Measurements from ENCODE around the gene SELP. TPM values are rescaled to one million over a fixed set of nuclear protein-coding genes. Genes with fewer than 3 reads are reported as not detected.
A peak's percentile ranks its signal among the peaks of the same experiment; 100 is the strongest.

Gene SELP
- total and polyA plus RNA-seq, 4 experiments from 2014 or later: 1.4 to 2.2 (median 1.9) TPM; not detected in 1

DNA sequence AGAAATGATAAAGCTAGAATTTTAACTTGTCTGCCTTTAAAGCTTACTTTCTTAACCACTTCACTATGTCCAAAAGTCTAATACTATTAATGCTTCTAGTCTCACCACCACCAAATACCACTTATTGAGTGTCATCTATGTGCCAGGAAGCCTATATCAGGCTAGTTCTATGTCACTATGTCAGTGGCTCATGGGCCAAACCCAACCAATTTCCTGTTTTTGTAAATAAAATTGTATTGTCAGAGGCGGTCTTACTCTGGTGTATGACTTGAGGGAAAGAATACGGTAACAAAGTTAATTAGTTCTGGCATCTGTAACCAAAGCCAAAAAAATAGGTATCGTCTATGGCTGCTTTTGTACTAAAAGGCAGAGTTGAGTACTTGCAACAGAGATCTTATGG, 58.5 kb downstream of the SELP start:
- Histone ChIP-seq H3K4me1 (ENCODE audit: insufficient read depth, low read length) (peaks cover 21% of the 10 kb centered on the region), H3K4me3 (ENCODE audit: low read length in 2 of 2) (no peak overlapping the region), H3K27me3 (ENCODE audit: insufficient read depth, low read length) (no peaks in the 10 kb centered on the region), H3K9me3 (ENCODE audit: control insufficient read depth in 1 of 2, low read length in 2 of 2) (no peaks in the 10 kb centered on the region), H3K27ac (ENCODE audit: low read depth, low read length) (no peak overlapping the region), H3K36me3 (ENCODE audit: insufficient read depth, low read length) (no peaks in the 10 kb centered on the region)
- POLR2A ChIA-PET (ENCODE audit: partially characterized antibody): interaction anchor here (1.2 kb wide), 1 partner anchor 14 kb away, joined by 3 read pairs; the partner anchor contains the start of gene F5
- Mint-ChIP-seq H3K4me3 (peak overlapping the region in 3 of 8 donors; percentile 0 to 29 (median 22)), H3K36me3 (no peaks in the 10 kb centered on the region), H3K4me1 (peaks cover 0 to 18% (median 15%) of the 10 kb centered on the region in 4 donors), H3K9me3 (no peaks in the 10 kb centered on the region), H3K27me3 (no peaks in the 10 kb centered on the region), H3K27ac (peak overlapping the region in 4 of 7 donors; percentile 44 to 98 (median 87))
- DNase-seq: peak in 2 of 5 donors; percentile 42 to 56
- CTCF ChIA-PET (ENCODE audit: partially characterized antibody): interaction anchor here (1.0 kb wide), 2 partner anchors 15 to 20 kb away, joined by 3 read pairs; partner anchors contain the start of gene F5
- intact Hi-C loops (cut with micrococcal nuclease): no loop called here

DNA sequence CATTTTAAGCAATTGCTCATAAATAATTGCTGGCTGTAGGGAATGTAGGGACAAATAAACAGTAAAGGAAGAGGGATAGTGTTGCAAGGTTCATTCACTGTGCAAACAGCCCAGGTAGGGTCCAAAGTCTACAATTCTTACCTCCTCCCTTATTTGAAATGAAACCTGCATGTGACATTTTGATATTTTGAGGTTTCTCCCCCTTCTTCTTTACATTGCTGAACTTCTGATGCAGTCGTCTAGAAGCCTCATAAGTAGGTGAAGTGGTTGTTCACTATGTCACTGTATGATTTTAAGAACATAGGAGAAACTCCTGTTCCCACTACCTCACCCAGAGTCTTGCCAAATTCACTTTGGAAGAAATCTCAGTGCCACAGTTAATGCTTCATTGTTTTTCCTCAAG, 59.8 kb downstream of the SELP start:
- ChIA-PET CTCF (ENCODE audit: partially characterized antibody) (interaction anchor here (2.2 to 2.7 kb wide), 2 partner anchors 16 to 32 kb away, joined by 7 to 8 read pairs; partner anchors contain the start of gene F5), POLR2A (ENCODE audit: partially characterized antibody) (no interaction called here)
- intact Hi-C loops (cut with micrococcal nuclease): no loop called here
- DNase-seq: no peak
- H3K4me3 ChIP-seq (ENCODE audit: low read length in 2 of 2): no peak overlapping the region
- Mint-ChIP-seq H3K4me3 (no peak overlapping the region), H3K27ac (no peak overlapping the region), H3K9me3 (no peaks in the 10 kb centered on the region), H3K4me1 (peaks cover 8 to 25% (median 17%) of the 10 kb centered on the region in 4 donors), H3K27me3 (no peaks in the 10 kb centered on the region), H3K36me3 (peaks cover 0 to under 1% of the 10 kb centered on the region in 2 donors)
- no peak overlapping the region for H3K27ac ChIP-seq (ENCODE audit: low read depth, low read length)
- no peaks in the 10 kb centered on the region for H3K36me3 ChIP-seq (ENCODE audit: insufficient read depth, low read length)
- H3K4me1 ChIP-seq (ENCODE audit: insufficient read depth, low read length): peaks cover 30% of the 10 kb centered on the region
- no peaks in the 10 kb centered on the region for H3K27me3 ChIP-seq (ENCODE audit: insufficient read depth, low read length)
- H3K9me3 ChIP-seq (ENCODE audit: control insufficient read depth in 1 of 2, low read length in 2 of 2): no peaks in the 10 kb centered on the region

DNA sequence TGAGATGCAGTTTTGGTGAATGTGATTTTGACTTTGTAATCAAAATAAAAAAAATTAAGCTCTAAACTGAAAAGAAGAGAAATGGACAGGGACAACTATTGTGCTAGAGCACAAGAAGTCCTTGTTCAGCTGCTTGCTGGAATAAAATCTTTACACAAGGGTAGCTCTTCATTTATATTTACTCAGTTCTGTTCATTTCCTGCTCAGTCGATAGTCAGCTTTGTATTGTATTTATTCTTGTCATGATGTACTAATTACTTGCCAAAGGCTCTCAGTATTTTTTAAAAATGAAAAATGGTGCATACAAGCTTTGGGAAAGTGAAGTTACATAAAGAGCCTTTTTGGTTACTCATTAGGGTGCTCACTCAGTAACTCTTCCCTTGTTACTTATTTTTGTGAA, 61.4 kb downstream of the SELP start:
- Histone ChIP-seq H3K27ac (ENCODE audit: low read depth, low read length) (no peak overlapping the region), H3K9me3 (ENCODE audit: control insufficient read depth in 1 of 2, low read length in 2 of 2) (no peaks in the 10 kb centered on the region), H3K36me3 (ENCODE audit: insufficient read depth, low read length) (no peaks in the 10 kb centered on the region), H3K4me1 (ENCODE audit: insufficient read depth, low read length) (peaks cover 30% of the 10 kb centered on the region), H3K27me3 (ENCODE audit: insufficient read depth, low read length) (no peaks in the 10 kb centered on the region), H3K4me3 (ENCODE audit: low read length in 2 of 2) (no peak overlapping the region)
- intact Hi-C loops (cut with micrococcal nuclease): no loop called here
- ChIA-PET POLR2A (ENCODE audit: partially characterized antibody) (no interaction called here), CTCF (ENCODE audit: partially characterized antibody) (interaction anchor here (1.2 to 2.7 kb wide), 6 partner anchors 17 to 241 kb away, joined by 3 to 8 read pairs (median 6); partner anchors contain the start of gene F5)
- peaks cover 0 to 11% (median 6%) of the 10 kb centered on the region in 8 donors for H3K9me3 Mint-ChIP-seq
- no peak overlapping the region for H3K4me3 Mint-ChIP-seq
- no peak for DNase-seq
- no peak overlapping the region for H3K27ac Mint-ChIP-seq
- H3K36me3 Mint-ChIP-seq: peaks cover 0 to 5% of the 10 kb centered on the region in 2 donors
- H3K4me1 Mint-ChIP-seq: peaks cover 8 to 25% (median 17%) of the 10 kb centered on the region in 4 donors
- no peaks in the 10 kb centered on the region for H3K27me3 Mint-ChIP-seq

DNA sequence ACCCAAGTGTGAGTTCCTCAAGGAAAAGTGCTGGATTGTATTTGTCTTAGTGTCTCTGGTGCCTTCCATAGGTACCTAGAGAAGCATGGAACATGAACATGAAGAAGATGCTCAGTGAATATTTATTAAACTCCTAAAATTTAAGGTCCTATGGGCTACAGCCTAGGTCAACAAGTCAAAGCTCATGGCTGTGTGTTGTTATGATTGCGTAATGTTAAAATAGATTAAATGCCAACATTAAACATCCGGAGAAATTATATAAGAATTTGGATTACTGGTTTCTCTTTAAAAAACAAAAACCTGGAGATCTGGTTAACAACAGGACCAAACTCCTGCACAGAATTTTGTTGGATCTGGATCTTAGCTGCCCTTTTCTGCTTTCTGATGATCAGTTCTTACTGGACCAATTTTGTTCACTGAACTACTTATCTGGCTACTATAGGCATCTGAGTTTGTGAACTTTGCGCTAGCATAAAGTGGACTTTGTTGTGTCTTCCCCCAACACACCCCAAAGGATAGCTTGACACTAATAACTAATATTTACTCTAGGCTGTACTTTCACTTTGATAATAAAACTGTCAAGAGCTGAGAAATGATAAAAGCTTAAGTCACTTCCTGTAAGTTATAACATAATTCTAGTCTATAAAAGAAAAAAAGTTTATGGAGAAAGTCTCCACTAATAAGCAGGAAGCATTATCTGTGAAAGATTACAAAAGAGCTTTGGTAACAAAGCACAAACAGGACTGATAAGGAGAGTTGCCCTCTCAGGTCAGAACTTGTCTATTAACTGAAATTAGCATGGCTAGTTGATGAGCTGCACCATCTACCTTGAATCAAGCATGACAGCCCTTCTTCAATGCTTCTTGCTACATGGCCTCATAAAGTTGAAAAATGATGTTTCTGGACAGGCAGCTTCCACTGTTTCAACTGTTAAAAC, 64.3 kb downstream of the SELP start:
- H3K9me3 Mint-ChIP-seq: peaks cover 0 to 15% (median 11%) of the 10 kb centered on the region in 8 donors
- H3K27ac ChIP-seq (ENCODE audit: low read depth, low read length): no peak overlapping the region
- peak overlapping the region in 1 of 7 donors; percentile 49 for H3K27ac Mint-ChIP-seq
- H3K4me1 Mint-ChIP-seq: peaks cover 0 to 8% (median 6%) of the 10 kb centered on the region in 4 donors
- H3K36me3 Mint-ChIP-seq: peaks cover 0 to 8% of the 10 kb centered on the region in 2 donors
- H3K9me3 ChIP-seq (ENCODE audit: control insufficient read depth in 1 of 2, low read length in 2 of 2): no peaks in the 10 kb centered on the region
- H3K4me1 ChIP-seq (ENCODE audit: insufficient read depth, low read length): peaks cover 9% of the 10 kb centered on the region
- H3K4me3 ChIP-seq (ENCODE audit: low read length in 2 of 2): no peak overlapping the region
- intact Hi-C loops (cut with micrococcal nuclease): no loop called here
- H3K27me3 Mint-ChIP-seq: no peaks in the 10 kb centered on the region
- H3K27me3 ChIP-seq (ENCODE audit: insufficient read depth, low read length): no peaks in the 10 kb centered on the region
- POLR2A ChIA-PET (ENCODE audit: partially characterized antibody): interaction anchor here (0.7 to 1.3 kb wide), 4 partner anchors 20 to 146 kb away, joined by 3 read pairs; partner anchors contain the start of gene F5
- H3K4me3 Mint-ChIP-seq: peak overlapping the region in 1 of 8 donors; percentile 16
- H3K36me3 ChIP-seq (ENCODE audit: insufficient read depth, low read length): no peaks in the 10 kb centered on the region
- CTCF ChIA-PET (ENCODE audit: partially characterized antibody): interaction anchor here (0.7 to 1.6 kb wide), 5 partner anchors 17 to 1330 kb away, joined by 3 to 7 read pairs (median 3); no protein-coding TSS in a partner anchor
- no peak for DNase-seq

DNA sequence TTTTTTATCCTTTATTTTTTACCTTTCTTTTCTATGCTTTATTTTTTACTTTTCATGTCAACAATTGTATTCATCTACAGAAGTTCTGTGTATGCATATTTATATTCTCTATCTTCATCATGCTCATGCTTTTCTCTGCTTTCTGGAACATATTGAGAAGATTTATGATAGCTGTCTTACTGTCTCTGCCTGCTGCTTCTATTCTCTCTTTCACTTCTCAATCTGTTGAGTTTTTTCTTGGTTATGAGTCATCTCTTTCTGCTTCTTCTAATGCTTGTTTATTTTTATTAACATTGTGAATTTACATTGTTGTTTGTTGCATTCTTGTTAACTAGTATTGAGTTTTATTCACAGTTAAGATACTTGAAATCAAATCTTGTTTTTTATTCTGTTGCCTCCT, 66.3 kb downstream of the SELP start:
- Histone ChIP-seq H3K4me3 (ENCODE audit: low read length in 2 of 2) (no peak overlapping the region), H3K4me1 (ENCODE audit: insufficient read depth, low read length) (peaks cover 9% of the 10 kb centered on the region), H3K9me3 (ENCODE audit: control insufficient read depth in 1 of 2, low read length in 2 of 2) (no peaks in the 10 kb centered on the region), H3K27ac (ENCODE audit: low read depth, low read length) (no peak overlapping the region), H3K27me3 (ENCODE audit: insufficient read depth, low read length) (no peaks in the 10 kb centered on the region), H3K36me3 (ENCODE audit: insufficient read depth, low read length) (no peaks in the 10 kb centered on the region)
- intact Hi-C loops (cut with micrococcal nuclease): no loop called here
- DNase-seq: no peak
- Mint-ChIP-seq H3K27me3 (no peaks in the 10 kb centered on the region), H3K4me3 (no peak overlapping the region), H3K36me3 (peaks cover 0 to 8% of the 10 kb centered on the region in 2 donors), H3K9me3 (peaks cover 0 to 15% (median 11%) of the 10 kb centered on the region in 8 donors), H3K4me1 (peaks cover 0 to 8% (median 6%) of the 10 kb centered on the region in 4 donors), H3K27ac (no peak overlapping the region)
- ChIA-PET POLR2A (ENCODE audit: partially characterized antibody) (no interaction called here), CTCF (ENCODE audit: partially characterized antibody) (interaction anchor here (1.2 kb wide), 1 partner anchor 148 kb away, joined by 3 read pairs; no protein-coding TSS in a partner anchor)

DNA sequence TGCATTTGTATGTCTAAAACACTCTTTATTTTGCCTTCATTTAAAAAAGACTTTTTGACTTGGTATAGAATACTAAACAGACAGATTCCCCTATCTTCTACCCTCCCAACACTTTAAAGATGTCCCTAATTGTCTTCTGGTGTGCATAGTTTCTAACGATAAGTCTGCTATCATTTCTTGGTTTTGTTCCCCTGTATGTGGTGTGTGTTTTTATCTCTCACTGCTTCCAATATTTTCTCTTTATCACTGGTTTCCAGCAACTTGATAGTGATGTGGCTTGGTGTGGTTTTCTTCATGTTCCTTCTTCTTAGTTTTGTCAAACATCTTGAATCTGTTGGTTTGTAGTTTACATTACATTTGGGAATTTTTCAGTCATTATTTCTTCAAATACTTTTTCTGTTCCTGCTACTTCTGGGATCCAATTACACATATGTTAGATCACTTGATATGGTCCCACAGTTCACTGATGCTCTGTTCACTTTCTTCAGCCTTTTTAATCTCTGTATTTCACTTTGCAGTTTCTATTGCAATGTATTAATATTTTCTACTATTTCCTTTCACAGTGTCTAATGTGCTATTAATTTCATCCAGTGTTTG, 66.8 kb downstream of the SELP start:
- Mint-ChIP-seq H3K4me1 (peaks cover 0 to 8% (median 6%) of the 10 kb centered on the region in 4 donors), H3K4me3 (no peak overlapping the region), H3K27ac (no peak overlapping the region), H3K9me3 (peaks cover 0 to 15% (median 11%) of the 10 kb centered on the region in 8 donors), H3K27me3 (no peaks in the 10 kb centered on the region), H3K36me3 (peaks cover 0 to 8% of the 10 kb centered on the region in 2 donors)
- peaks cover 9% of the 10 kb centered on the region for H3K4me1 ChIP-seq (ENCODE audit: insufficient read depth, low read length)
- POLR2A ChIA-PET (ENCODE audit: partially characterized antibody): no interaction called here
- CTCF ChIA-PET (ENCODE audit: partially characterized antibody): no interaction called here
- no peaks in the 10 kb centered on the region for H3K27me3 ChIP-seq (ENCODE audit: insufficient read depth, low read length)
- intact Hi-C loops (cut with micrococcal nuclease): no loop called here
- DNase-seq: no peak
- no peaks in the 10 kb centered on the region for H3K36me3 ChIP-seq (ENCODE audit: insufficient read depth, low read length)
- no peaks in the 10 kb centered on the region for H3K9me3 ChIP-seq (ENCODE audit: control insufficient read depth in 1 of 2, low read length in 2 of 2)
- no peak overlapping the region for H3K27ac ChIP-seq (ENCODE audit: low read depth, low read length)
- no peak overlapping the region for H3K4me3 ChIP-seq (ENCODE audit: low read length in 2 of 2)

DNA sequence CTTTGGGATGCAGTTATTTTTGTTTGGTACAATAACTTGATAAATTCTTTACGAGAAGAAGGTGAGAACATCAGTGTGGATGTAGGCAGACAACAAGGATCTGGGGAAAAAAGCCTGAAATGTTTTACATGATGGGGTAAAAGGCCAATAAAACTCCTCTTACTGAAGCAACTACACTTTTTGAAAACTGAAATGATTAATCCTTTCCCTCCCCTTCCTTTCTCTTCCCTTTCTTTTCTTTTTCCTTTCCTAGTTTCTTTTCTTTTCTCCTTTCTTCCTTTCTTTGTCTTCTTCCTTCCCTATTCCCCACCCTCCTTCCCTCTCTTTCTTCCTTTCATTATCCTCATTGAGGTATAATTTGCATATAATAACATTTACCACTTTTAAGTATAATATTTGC, 68.2 kb downstream of the SELP start:
- no peak overlapping the region for H3K4me3 ChIP-seq (ENCODE audit: low read length in 2 of 2)
- H3K9me3 Mint-ChIP-seq: peaks cover 0 to 15% (median 11%) of the 10 kb centered on the region in 8 donors
- H3K27me3 Mint-ChIP-seq: no peaks in the 10 kb centered on the region
- no peak for DNase-seq
- CTCF ChIA-PET (ENCODE audit: partially characterized antibody): interaction anchor here (1.1 kb wide), 1 partner anchor 150 kb away, joined by 3 read pairs; no protein-coding TSS in a partner anchor
- H3K9me3 ChIP-seq (ENCODE audit: control insufficient read depth in 1 of 2, low read length in 2 of 2): no peaks in the 10 kb centered on the region
- no peaks in the 10 kb centered on the region for H3K36me3 ChIP-seq (ENCODE audit: insufficient read depth, low read length)
- intact Hi-C loops (cut with micrococcal nuclease): no loop called here
- peaks cover 0 to 8% (median 6%) of the 10 kb centered on the region in 4 donors for H3K4me1 Mint-ChIP-seq
- H3K27me3 ChIP-seq (ENCODE audit: insufficient read depth, low read length): no peaks in the 10 kb centered on the region
- H3K27ac Mint-ChIP-seq: peak overlapping the region in 1 of 7 donors; percentile 24
- H3K4me1 ChIP-seq (ENCODE audit: insufficient read depth, low read length): peaks cover 9% of the 10 kb centered on the region
- H3K36me3 Mint-ChIP-seq: peaks cover 0 to 8% of the 10 kb centered on the region in 2 donors
- H3K27ac ChIP-seq (ENCODE audit: low read depth, low read length): no peak overlapping the region
- no peak overlapping the region for H3K4me3 Mint-ChIP-seq
- POLR2A ChIA-PET (ENCODE audit: partially characterized antibody): no interaction called here
